HG02588 (cell line): ENCODE measurements around the gene HOXD11.

Experiments
- ATAC-seq: cut with Tn5 transposase; IDR thresholded peaks from one replicate; pipeline ENCODE4 v1.9.1; 2021; ENCODE audit warnings: mild to moderate bottlenecking, moderate library complexity; ENCODE audit not compliant: unreplicated experiment

Gene HOXD11

GRCh38 chr2:176081376-176081836, 25.7 kb upstream of the HOXD11 start:
- ATAC-seq: no peak

DNA sequence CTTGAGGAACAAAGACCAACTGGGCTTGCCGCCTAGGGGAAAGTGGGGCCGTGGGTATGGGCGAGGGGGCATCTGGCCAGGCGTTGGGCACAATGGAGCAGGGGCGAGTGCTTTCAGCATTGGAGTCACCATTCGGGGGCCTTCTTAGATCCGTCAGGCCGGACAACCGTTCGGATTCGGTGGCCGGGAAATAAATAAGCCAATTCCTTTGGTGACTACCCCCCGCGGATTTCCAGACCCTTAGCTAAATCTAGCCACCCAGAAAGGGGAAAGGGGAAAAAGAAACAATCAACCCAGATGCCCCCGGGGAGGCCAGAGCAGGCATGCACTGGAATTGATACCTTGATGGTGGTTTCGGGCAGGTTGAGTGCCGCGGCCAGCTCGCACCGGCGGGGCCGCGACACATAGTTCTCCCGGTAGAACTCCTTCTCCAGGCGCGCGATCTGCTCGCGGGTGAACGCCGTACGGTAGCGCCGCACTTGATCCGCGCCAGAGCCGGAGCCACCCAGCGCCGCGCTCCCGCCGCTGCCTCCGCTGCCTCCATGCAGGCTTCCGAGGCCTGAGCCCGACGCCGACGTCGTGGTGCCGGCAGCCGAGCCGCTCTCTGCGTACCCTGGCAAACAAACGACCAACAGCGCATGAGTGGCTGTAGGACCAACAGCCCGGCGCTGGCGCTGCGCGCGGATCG, 25.1 kb upstream of the HOXD11 start:
- ATAC-seq: no peak

DNA sequence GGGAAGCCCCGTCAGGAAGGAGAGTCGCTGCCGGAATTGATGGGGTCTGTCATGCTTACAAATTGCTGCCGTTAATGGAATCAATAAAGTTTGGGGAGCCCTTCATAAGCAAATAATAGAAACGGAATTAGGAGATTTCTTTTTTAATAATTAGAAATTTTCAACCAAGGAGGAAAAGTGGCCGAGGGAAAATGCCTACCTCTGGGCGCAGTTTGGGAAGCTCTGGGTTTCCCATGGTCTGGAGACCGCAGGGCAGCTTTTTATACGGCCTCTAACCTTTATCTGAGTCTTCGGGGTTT, 24.6 kb upstream of the HOXD11 start:
- ATAC-seq: no peak

DNA sequence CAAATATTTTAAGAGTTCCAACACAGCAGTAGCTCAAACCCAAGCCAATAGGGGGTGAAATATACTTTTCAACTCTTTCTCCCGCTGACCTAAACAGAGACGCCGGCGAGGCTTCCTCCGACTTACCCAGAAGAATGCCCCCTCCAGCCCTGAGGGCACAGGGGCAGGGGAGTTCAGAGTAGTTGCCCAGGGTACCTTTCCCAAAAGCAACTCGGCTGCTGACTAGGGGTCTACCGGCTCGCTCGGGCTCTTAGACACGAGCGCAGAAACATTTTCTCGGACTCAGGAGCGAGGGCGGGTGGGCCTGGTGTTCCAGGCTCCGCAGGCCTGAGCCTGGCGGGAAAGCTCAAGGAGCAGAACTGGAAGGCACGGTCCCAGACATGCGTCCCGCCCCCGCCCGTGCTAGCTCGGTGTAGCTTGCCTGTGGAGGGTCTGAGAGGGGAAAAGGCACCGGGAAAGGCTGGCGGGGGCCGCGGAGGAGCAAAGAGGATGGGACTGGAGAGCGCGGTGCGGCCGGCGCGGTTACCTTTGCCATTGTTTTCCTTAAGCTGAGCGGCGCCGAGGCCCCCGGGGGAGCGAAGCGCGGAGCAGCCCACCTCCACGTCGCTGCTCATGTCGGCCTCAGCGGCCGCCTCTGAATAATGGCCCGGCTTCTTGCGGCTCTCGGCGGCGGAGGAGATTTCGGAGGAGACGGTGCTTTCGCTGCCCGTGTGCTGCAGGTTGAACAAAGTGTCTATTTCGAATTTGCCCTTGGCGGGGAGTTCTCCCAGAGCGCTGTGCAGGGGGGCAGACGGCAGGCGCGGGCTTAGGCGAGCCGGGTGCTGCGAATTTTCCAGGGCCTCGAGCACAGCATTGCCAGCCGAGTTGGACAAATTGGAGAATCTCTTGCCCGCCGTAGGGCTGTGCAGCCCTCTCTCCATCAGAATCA, 24.0 kb upstream of the HOXD11 start:
- no peak for ATAC-seq

GRCh38 chr2:176083796-176084261, 23.3 kb upstream of the HOXD11 start, which contains the start of gene EVX2:
TSS of gene EVX2 (minus strand) at chr2:176083962. CDS start at chr2:176083776, 186 bp downstream.
- ATAC-seq: no peak

DNA sequence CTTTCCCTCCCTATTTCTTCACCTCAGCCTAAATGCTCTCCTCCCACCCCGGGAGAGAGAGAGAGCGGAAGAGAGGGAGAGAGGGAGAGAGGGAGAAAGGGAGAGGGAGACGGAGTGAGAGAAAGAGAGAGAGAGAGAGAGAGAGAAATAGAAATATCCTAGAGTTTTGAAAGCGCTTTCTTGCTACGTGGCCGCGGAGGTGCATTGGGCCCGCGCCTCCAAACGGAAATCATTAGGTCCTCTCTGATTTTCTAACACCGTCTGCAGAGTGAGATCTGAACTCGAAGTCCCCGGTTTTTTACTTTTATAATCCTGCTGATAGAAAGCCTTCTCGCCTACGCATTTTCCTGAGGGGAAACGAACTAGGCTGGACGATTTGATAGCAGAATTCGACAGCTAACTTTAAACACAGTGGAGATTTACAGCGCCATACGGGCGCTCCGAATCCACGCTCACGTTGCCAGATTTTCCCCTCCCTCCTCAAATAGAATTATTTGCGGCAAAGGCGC, 22.4 kb upstream of the HOXD11 start:
- ATAC-seq: no peak

DNA sequence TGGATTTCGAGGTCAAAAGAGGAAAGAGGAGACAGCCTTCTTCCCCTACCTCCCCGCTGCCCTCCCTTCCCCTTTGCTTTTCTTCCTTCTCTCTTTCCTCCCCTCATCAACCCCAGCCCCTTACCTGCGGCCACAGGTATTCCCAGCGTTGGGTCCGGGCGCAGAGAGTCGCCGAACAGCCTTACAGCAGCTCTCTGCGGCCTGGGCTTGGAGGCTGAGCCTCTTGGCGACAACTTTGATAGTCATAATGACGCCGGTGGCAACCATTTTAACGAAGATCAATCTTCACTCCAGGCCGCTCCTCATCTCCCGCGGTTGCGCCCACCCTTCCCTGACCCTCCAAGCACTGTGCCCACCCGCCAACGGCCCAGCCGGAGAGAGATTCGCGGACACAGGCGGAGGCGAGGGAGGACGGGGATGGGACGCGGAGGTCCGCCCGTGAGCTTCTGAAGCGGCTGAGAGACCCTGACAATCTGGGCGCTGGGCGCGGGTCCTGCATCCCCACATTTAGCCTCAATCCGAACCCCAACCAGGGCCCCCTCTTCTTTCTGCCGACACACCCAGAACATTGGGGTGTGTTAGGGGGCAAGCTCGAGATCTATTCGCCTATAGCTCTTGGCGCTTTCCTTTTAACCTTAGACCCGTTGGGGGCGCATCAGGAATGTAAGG, 21.8 kb upstream of the HOXD11 start:
- no peak for ATAC-seq

DNA sequence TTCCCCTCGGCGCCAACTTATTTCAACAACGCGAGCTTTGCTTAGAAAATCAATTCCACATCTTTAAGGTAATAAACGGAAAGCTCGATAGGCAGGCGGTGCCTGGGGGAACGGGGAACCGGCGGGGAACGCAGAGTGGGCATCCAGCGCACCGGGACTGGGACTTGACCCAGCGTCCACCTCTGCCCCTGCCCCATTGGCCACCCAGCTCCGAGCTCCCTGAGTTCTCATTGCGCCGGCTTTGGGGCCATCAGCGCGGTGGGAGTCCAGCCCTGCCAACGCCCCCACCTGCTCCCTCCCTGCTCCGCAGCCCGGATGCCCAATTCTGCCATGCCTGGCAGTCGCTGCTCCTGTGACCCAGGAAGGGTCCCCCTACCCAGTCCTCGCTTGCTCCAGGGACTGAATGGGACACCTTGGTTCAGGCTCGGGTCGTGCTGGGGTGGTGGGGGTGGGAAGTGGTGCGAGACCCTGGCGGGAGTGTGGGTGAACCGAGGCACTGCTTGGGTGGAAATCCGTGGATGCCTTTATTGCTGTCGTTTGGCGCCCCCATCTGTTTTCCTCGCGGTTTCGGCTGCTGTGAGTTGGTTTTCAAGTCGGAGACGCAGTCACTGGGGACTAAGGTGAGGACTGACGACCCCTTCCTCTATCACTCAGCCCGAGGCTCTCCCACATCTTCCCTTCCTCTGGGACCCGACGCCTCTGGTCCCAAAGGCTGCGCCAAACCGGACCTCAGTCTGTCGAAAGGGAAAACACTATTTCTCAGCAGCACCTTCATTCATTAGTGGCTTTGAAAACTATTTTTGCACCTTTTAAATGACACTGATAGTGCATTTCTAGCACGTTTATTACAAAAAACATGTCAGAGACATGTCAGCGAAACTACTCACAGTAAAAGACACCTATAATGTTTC, 21.0 kb upstream of the HOXD11 start:
- no peak for ATAC-seq

DNA sequence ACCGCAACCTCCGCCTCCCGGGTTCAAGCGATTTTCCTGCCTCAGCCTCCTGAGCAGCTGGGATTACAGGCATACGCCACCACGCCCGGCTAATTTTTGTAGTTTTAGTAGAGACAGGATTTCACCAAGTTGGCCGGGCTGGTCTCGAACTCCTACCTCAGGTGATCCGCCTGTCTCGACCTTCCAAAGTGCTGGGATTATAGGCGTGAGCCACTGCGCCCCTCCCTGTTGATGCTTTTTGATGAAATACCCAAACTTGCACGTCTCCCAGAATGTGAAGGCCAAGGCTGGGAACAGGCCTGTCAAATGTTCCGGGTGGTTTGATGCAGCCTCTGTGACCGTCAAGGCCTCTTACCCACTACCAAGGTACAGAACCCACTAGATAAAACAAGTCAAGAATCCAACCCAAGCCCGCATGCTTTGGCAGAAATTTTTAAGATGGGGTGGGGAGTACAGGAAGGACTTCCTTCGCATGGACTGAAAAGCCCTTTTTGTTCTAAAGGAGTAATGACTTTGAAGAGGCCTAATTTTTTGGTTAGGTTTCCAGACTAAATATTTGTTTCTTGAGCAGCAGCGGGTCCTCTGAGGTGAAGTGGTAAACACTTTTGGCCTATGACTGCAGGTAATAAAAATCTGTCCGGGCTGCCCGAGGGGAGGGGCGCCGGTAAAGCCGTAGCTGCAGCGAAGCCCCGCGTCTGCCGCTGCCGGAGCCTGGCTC, 19.6 kb upstream of the HOXD11 start:
- ATAC-seq: no peak

DNA sequence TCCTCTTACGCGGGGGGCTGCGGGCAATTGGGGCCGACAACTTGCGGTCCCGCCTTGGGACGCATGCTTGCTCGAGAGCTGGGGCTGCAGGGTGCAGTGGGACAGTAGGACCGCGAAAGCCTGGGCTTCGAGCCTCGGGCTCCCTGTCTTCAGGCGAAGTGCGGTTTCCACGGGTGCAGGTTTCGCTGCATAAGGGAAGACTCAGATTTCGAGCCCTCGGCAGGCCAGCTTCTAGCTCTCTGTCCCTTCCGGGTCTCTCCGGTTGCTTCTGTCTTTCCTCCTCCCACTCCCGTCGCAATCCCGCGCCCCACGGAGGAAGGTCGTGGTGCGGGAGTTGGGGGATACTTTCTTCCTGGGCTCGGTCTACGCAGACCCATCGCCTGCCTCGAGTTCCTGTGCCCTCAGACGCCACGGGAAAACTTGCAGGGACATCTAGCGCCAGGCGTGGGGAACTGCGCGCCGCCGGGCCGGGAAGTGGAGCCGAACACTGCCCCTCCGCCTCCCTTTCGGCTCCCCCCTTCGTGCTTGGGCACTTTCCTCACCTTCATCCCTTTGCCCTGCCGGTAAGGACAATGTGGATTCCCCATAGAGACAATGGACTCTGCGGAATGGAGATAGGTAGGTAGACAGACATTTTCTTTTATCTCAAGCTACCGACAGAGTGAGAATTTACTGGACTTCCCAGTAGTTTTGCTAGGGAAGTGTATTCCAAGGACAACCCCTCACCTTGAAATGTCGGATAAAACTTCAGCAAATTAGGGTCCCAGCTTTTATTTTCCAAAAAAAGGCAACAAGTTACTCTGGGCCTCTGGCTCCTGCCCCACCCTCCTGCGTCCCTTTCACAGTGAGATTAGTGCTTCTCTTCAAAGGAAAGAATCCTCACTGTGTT, 18.8 kb upstream of the HOXD11 start:
- ATAC-seq: no peak

- ATAC-seq: no peak
These were observed 17.9 kb upstream of the HOXD11 start for GRCh38 chr2:176088937-176089842.

- no peak for ATAC-seq
These were observed 17.2 kb upstream of the HOXD11 start for GRCh38 chr2:176089843-176090395.

DNA sequence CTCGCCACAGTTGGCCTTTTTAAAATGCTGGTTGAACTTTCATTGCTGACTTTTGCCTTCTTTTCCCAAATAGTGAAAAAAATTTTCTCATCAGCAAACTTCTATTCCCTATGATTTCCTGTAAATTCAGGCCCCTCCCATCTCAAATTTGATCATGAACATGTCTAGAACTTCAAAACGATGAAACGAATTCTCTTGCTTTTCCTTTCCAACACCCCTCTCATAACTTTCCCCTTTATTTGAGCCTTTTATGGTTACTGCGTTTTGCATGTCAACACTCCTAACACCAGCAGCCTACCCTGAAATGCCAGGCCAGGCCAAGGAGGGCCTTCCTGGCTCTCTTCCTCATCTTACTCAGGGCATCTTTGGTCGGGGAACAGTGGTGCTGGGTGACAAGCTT, 16.2 kb upstream of the HOXD11 start:
- no peak for ATAC-seq

- ATAC-seq: no peak
These were observed 15.5 kb upstream of the HOXD11 start for GRCh38 chr2:176091329-176092258.

GRCh38 chr2:176092270-176093144, 14.6 kb upstream of the HOXD11 start, which contains the start of gene HOXD13:
TSS of gene HOXD13 (plus strand) at chr2:176092721. CDS start at chr2:176092891, 170 bp downstream.
- no peak for ATAC-seq
